ENCODE results near the gene SIAH2.

SIAH2 gene

GRCh38 chr3:150773616-150774192, 10.7 kb upstream of the SIAH2 start:
- DNase-seq: no peak

DNA sequence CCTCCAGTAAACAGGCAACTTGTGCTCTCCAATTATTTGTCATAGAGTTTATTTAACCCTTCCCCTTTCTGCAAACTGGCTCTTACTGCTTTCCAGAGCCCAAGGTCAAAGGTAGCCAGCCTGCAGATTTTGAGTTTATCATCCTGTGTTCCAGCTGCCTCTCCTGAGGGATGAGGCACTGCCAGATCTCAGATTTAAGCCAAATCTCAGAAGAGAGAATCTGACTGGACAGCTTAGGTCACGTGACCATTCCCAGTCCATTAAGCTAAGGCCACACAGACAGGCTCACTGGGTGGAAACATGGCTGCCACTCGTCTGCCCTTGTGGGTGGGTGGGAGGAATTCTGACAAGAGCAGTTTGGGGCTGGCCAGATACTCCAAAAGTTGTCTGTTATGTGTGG, 8.6 kb upstream of the SIAH2 start:
- DNase-seq: no peak

GRCh38 chr3:150770681-150771080, 7.7 kb upstream of the SIAH2 start:
- no peak for DNase-seq

GRCh38 chr3:150766742-150767141, 3.8 kb upstream of the SIAH2 start:
- DNase-seq: no peak

- DNase-seq: no peak
These were observed 3.2 kb upstream of the SIAH2 start for GRCh38 chr3:150765949-150766720.

GRCh38 chr3:150764967-150765366, 2.0 kb upstream of the SIAH2 start:
- no peak for DNase-seq

- no peak for DNase-seq
These were observed 1.6 kb upstream of the SIAH2 start for GRCh38 chr3:150764566-150764965.

DNA sequence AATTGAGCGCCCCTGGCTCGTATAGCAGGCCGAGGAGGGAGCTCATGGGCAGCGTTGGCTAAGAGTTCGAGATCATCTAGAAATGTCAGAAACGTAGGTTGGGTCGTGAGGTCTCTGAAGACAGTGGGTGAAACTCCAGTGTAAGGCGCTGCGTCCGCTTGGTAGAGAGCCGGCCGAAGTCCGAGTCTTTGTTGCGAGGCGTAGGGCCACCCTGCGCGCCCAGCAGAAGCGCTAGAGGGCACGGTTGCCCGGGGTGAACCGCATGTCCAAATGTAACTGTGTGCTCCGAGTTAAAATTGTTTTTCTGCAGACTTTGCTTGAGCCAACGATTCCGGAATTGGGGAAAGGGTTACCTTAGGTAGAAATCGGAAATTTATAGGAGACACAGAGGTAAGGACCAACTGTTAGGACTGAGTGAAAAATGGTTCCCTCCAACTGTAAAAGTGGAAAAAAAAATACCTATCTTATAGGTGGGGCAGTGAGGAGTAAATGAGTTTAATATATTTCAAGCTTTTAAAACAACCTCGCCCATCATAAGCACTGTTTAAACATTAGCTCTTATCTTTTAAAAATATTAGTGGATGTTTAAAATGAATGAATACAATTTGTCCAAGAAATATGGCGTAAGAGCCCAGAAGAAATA, 993 bp upstream of the SIAH2 start:
- DNase-seq: peak; percentile 66

DNA sequence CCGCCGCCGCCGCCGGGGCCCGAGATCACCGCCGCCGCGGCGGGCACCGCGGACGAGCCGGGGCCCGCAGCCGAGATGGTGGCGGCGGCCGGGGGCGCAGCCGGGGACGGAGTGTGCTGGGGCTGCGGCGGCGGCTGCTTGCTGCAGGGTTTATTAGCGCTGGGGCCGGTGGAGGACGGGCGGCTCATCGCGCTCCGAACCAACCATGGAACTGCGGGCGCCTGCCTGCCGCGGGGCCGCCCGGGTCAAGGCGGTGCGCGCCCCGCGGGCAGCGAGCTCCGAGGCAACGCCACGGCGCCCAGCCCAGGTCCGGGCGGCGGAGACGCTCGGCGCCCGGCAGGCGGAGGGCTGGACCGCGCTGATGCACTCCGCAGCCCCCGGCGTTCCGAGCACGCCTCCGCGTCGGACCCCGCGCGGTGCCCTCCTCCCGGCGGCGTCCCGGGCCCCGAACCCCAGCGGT, 277 bp downstream of the SIAH2 start:
- no peak for DNase-seq

DNA sequence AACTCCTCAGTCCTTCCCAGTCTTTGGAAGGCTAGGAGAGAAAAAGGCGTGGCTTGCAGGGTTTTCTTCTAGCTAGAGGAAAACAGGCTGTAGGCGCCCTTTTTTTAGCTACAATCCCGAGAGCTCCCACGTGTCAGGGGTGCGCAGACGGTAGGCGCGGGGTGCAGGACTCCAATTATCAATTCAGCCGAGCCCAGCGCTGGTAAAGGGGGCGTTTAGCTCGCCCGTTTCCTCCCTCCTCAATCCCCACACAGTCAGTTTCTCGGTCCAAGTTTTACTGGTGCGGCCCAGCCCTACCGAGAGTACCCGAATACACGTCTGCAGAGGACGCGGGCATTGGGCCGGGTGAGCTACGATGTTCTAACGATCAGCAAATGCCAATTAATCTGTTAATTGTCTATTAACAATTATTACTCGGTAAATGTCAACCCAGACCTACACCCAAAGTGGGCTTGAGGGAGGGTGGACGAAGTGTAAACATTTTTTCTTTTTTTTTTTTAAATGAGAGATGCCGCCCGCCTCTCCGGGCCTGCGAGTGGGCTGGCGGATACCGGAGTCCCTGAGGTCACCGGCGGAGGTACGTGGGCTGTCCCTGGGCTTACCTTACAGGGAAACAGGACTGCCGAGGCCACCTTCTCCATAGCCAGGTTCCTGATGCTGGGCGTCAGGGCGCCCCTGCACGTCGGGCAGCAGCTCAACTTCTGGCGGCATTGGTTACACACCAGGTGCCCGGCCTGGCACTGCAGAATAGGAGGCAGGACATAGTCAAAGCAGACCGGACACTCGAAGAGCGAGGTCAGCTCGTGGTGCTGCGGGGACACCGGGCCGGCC, 923 bp downstream of the SIAH2 start:
- peak; percentile 20 for DNase-seq

DNA sequence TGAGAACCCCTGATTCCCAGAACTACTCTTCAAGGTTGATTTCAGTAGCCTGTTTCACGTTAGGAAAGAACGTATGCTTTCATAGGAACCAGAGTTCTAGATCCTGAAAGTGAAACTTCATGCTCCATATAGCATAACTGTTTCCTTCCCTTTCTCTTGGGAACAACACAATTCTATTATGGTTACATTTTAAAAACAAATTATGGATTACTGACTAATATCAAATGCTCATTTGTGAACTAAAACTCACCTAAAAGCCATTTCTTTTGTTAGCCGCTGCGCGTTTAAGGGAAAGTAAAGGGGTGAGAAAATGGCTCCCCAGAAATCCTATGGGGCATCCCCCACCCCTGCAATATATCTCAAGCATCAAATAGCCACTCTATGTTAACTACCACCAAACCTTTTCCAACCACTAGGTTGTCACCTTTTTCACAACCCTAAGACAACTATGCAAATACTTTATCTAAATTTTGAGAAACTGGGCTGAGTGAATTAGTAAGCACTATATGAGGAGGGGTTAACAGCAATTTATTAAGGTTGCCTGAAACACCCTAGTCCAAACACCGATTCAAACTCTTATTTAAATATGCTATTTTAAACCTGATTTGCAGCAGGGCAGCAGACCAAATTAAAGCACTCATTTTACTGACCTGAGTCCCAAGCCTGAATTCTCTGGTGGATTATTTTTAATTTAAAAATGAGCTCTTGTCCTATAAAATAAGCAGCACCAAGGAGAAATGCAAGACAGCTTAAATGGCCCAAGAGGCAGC, 2.4 kb downstream of the SIAH2 start:
- no peak for DNase-seq

- DNase-seq: no peak
These were observed 3.0 kb downstream of the SIAH2 start for GRCh38 chr3:150759947-150760346.

- no peak for DNase-seq
These were observed 3.6 kb downstream of the SIAH2 start for GRCh38 chr3:150759319-150759718.

DNA sequence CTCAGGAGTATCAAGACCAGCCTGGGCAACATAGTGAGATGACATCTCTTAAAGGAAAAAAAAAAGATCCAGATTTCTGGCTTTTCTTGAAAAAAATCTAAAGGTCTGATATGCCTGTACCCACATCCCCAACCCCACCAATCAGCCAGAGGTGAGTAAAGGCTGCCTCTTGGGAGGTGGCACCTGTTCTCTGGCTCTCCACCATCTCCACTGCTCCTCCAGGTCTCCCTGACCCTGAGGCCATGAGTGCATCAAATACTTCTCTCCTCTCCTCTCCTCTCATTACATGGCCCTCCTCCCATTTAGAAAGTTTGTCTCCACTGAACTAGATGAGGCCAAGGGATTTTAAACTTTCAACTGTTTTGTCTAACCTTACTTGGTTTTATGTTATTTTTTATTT, 5.2 kb downstream of the SIAH2 start:
- DNase-seq: no peak

- DNase-seq: no peak
These were observed 5.6 kb downstream of the SIAH2 start for GRCh38 chr3:150757364-150757763.

DNA sequence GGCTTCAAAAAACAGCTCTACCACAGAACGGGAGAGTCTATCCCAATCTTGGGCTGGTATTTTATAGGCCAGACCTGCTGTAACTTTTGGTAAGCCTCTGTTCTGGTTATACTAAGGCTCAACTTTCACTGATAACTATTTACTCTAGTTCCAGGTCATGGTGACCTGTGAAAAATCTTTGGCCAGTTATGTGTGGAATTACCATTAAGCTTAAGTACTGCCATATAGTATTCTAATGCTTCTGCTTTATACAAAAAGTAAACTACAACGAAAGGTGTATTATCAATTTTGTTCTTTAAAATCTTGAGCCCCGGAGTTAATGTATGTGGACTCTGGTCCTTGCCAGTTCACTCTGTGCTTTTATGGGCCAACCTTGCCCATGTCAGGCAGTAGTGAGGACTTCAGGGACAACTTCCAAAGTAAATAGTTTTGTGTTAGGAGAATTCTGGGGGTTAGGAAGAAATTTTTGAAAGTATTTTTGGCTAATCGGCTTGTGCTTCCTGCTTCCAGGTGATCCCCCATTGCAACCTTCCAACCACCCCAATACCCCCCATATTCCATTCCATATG, 6.4 kb downstream of the SIAH2 start:
- no peak for DNase-seq

DNA sequence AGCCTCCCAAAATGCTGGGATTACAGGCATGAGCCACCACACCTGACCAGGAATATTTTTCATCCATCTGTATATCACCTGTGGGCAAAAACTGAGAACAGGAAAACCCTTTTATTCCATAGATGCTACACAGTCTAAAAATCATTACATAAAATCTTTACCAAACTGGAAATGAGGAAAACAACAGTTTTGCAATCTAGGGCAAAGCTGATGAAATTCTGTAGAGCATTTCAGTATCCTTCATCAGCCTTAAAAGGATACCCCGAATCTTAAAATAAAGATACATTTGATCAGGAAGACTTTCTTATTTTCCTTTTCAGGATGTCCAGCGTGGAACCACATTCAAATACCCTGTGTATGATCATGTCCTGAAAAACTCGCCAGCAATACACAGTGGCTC, 7.1 kb downstream of the SIAH2 start:
- DNase-seq: no peak

GRCh38 chr3:150754896-150755295, 8.1 kb downstream of the SIAH2 start:
- no peak for DNase-seq

DNA sequence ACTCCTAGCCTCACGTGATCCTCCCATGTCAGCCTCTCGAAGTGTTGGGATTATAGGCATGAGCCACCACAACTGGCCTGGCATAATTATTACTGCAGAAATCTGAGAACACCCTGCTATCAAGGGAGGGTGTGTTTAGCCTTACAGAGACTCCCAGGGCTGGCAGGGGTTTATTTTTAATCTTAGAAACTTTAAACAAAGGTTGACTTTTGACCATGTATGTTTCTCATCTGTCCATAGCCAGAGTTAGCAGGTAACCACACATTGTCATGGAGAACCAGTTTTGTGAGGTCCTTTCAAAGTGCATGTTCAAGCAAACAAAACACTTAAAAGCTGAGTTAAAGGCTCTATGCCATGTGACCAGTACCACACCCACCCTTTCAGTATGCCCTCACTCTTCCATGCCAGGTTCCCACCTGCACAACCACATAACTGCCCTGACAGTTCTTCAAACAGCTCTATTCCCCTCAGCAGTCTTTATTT, 11.1 kb downstream of the SIAH2 start:
- no peak for DNase-seq

GRCh38 chr3:150749255-150749654, 13.7 kb downstream of the SIAH2 start:
- DNase-seq: no peak

DNA sequence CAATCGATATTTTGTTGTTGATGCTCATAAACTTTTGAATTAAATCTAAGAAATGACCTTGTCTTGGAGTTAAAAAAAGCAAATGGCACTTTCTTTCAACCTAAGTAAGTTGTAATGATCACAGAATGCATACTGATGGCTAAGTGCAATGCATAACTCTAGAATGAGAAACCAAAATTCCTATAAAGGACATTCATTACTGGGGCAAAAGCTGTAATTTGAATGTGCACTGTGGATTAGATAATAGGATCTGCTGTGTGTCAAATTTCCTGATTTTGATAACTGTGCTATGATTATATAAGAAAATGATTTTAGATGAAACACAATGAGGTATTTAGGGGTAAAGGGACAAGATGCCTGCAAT, 14.3 kb downstream of the SIAH2 start:
- DNase-seq: no peak
